SK-MEL-5 (cell line): ENCODE results near the gene GNA14. TPM values are rescaled to one million over a fixed set of nuclear protein-coding genes. Genes with fewer than 3 reads are reported as not detected.
"Not testable (repeated sequence)": the region's sequence is repeated elsewhere in the genome, so short reads cannot be mapped to it uniquely, and the experiment has no call there.

Experiments used
- DNase-seq: peaks from one replicate; pipeline ENCODE4 v3.0.0-alpha.2; 2016; ENCODE audit warnings: low read depth, low spot score
- in situ Hi-C: cut with HindIII; loops from 2 replicates; pipeline ENCODE4 v1.10.0; 2016; ENCODE audit warnings: low sequenced_read_pairs, high pct_unique_total_duplicates, low pct_unique_long_range_greater_than_20kb
- total RNA-seq: library from RNA; depleted of rRNA; stranded (reverse); fragments of >200 nt; shearing (Covaris generic); gene quantifications from 2 replicates; pipeline ENCODE4 v1.2.3, GENCODE V29; 2014

GNA14 gene
- total RNA-seq, 1 experiment from 2014 or later, result 0.05 TPM

DNA sequence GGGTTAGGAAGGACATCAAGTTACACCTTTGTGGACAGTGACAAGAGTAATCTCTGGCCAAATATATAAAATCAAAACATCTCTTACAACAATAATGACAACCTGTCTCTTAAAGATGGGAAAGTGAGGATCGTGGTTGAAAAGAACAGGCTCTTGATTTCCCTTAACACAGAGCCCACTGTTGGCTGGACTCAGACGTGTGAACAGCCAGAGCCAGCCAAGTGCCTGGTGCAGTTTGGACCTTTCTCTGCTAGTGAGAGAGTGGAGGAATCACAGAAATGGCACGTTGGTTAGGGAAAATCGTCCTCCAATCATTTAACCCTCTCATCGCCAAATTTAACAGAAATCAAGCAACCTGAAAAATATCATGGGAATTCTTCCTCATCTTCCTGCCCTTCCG is 131.3 kb downstream of the GNA14 start:
- in situ Hi-C loops, result no loop called here
- no peak for DNase-seq

DNA sequence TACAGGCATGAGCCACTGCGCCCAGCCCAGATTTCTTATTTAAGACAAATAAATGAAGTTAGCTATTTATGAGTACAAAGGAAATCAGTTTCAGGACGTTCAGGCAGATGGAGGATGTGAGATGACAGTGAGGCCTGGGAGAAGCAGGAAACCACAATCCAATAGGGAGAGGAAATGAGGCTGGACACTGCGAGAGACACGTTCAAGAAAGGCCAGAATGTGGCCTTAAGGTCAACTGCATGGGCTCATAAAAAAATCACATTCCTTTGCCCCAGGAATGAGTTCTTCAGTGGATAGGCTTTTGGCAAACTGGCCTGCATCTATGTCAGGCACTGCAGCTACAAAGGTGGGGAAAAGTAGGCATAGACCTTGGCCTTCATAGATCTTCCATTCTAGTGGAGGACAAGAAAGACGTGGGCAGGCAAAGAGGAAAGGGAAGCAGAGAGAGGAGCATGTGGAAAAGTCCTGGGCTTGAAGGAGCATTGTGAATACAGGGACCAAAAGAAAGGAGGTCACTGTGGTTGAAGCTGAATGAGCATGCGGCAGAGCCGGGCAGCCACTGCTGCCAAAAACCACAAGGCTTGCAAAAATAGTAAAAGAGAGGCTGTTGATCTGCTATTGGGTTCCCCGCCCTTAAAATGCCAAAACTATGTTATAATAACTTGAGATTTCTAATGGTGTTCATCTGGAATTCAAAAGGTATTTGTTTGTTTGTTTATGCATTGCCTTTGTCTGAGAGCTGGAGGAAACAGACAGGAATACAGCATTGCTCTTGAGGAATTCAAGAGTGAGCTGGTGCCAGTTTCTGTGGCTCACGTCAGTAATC is 133.0 kb downstream of the GNA14 start:
- DNase-seq, result peak; percentile 56
- in situ Hi-C loops, result no loop called here

DNA sequence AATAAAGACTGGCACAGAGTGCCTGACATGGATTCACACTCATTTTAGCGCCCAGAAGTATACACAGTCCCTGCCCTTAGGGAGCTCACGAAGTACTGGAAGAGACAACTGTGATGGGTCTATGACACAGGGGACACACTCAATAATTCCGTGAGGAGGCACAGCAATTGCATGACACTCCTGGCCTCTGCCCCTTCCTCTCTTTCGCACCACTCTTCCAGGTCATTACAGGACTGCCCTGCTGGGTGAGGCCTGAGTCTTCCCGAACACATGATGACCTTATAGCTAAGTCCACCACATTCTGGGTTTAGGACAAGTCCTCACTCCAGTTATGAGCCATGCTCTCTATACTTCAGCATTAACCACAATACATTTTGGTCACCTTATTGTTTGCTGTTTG is 134.7 kb downstream of the GNA14 start:
- DNase-seq, result no peak
- in situ Hi-C loops, result no loop called here

DNA sequence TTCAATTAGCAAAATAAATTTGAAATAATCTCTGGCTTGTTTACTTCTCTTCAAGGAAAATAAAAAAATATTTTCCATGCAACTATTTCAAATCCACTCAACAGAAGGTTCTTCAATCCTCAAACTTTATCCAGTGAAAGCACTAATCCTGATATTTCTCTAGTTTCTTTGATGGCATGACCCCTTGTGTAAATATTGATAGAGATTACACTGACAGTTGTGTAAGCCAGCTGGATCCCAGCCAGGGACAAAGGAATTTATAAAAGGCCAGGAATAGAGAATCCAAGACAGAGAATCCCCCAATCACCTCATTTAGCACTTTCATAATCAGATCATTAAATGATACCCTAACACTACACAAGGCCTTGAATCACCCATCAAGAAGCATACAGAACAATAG is 135.2 kb downstream of the GNA14 start:
- DNase-seq, result no peak
- in situ Hi-C loops, result no loop called here

DNA sequence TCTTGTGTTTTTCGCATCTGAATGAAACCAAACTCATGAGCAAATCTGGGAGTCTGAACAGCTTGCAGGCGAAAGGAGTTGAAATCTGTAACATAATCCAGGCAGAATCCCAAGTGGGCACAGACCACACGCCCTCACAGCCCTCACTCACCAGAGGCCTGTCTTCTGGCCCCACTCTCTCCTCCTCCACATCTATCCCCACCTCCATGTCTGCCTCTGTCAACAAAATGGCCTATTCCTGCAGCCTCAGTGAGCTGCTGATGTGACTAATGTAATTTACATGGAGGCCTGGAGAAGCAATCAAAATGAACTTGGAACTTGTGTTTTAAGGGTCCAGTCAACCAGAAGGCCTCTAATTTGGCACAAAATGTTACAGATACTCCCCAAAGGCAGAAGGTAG is 136.6 kb downstream of the GNA14 start:
- in situ Hi-C loops, result no loop called here

DNA sequence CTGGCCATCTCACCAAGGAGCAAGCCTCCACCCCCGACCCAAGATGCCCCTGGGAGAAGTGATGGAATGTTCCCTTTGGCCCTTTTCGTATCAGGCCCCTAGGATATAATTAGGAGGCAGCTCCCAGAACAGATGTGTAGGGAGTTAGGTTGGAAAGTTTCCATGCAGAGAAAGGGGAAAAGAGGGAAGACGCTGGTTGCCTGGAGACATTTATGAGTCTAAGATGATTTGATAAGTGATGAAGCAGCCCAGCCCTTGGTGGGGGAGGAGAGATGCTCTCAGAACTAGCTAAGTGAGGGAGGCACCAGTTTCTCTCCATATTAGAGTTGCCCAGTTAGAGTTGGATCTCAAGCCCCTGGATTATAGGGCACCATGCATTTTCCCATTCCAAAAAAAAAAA is 137.5 kb downstream of the GNA14 start:
- in situ Hi-C loops, result no loop called here
- no peak for DNase-seq

More for the DNA sequence above, 136.6 kb downstream of the GNA14 start:
- no peak for DNase-seq

DNA sequence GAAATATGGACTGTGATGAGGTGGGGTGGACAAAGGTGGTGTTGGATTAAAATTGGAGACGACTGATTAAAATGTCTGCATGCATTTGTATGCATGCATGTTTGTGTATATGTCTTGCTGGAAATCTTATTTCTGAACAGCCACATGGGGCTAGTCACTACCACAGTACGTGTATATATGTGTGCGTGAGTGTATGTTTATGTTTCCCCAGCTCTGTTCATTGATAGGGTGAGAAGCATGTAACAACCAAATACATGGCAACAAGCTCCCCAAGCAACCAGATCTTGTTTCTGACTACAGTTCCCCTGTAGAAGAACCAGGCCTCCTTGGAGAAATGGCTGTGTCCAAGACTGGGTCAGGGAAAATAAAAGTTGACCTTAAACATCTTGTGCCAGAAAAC is 139.7 kb downstream of the GNA14 start:
- in situ Hi-C loops, result no loop called here
- no peak for DNase-seq

DNA sequence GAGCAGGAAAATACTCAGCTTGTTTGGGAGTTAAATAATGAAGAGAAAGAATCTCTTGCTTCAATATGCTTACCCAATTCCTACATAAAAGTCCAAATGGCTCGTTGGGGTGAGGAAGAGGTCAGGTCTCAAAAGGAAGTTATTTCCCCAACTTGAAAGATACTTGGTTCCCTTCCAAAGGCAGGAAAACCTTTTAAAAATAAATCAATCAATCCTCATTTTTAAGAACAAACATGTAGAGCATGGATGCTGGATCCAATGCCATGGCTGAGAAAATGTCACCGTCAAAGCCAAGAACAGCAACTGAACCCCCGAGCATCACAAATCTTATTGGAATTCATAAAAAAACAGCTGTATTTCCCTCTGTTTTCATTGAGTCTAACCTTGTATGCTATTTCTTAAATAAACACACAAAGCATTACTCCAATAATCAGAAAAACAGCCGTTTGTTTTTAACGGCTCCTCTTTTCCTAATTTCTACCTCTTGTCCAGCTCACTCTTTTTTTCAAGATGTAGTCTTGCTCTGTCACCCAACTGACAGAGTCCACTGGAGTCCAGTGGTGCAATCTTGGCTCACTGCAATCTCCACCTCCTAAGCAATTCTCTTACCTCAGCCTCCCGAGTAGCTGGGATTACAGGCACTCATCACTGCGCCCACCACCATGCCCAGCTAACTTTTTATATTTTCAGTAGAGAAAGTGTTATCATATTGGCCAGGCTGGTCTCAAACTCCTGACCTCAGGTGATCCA is 140.7 kb downstream of the GNA14 start:
- DNase-seq, result no peak
- in situ Hi-C loops, result no loop called here

DNA sequence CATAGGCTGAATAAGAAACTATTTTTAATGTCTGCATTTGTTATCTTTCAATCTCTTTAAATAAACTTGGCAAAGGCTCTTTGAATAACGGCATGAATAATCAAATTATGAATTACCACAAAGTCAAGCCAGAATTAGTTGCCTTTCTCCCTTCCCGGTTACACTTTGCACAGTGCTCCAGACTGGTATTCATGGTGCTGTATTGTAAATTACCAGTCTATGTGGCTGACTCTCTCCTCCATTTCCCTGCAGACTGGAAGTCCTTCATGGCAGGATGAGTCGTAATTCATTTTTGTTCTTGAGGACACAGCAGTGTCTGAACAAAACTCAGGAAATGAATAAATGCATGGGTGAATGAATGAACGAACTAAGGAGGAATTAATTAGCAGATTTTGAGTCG is 142.9 kb downstream of the GNA14 start:
- no peak for DNase-seq
- in situ Hi-C loops, result no loop called here

DNA sequence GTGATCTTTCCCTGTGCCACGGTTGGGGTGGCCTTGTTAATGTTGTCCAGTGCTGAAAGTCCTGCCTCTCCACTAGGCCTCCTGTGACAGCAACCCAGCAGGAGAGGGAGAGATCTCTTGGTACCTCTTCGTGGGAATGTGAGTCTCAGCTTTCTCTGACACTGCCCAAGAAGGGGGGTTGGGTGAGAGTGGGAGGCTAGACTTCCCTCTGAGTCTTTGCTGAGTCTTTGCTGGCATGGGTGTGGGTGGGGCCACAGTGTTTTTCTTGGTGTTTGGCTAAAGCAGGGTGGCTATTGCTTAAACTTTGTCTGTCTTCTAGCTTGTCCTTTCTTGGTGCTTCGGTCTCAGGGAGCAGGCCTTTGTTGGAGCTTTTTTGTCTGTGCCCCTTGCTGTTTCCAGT is 145.6 kb downstream of the GNA14 start:
- in situ Hi-C loops, result no loop called here
- DNase-seq, result no peak

DNA sequence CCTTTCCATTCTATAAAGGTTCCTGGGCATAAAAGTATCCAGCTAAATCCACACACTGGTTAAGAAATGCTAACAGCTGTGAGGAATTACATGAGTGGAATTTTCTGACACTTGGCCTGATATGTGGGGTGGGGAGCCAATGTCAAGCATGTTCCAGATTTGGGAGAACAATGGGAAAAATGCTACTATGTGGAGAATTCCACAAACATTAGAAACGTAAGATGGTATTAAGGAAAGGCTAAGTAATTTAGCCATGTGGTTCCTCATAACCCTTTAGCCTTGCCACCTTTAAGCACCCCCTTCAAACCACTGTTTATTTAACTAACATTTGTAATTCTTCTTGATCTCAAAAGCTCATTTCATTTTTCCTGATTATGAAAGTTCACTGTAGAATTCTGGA is 149.2 kb downstream of the GNA14 start:
- no peak for DNase-seq
- in situ Hi-C loops, result no loop called here

DNA sequence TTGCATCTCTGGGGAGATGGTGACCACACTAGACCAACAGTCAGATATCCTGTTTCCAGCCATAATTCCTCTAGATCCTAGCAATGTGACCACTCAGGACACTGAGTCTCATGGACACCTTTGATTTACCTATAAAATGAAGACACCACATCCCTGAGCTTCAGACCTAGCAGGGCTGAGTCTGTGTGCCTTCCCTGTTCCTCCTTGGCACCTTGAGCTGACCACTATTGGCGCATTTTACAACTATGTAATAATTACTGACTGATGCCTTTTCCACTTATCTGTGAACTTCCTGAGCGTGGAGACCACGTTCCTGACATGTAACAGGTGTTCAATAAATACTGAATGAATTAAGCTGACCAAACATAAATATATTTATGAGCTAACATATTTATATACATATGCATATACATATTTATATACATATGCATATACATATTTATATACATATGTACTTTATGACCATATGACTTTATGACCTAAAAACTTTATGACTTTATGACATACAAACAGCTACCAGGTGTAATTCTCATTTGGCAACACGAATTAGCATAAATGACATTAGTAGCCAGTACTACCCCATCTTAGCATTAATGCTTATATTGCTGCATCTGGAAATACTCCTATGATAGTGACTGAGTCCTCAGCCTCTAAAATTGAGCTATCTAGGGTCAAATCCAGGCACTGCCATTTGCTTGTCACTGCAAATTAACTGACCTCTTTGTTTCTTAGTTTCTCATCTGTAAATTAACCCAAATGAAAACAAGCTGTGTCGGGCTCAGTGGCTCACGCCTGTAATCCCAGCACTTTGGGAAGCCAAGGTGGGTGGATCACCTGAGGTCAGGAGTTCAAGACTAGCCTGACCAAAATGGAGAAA is 150.6 kb downstream of the GNA14 start:
- no peak for DNase-seq
- in situ Hi-C loops, result no loop called here

DNA sequence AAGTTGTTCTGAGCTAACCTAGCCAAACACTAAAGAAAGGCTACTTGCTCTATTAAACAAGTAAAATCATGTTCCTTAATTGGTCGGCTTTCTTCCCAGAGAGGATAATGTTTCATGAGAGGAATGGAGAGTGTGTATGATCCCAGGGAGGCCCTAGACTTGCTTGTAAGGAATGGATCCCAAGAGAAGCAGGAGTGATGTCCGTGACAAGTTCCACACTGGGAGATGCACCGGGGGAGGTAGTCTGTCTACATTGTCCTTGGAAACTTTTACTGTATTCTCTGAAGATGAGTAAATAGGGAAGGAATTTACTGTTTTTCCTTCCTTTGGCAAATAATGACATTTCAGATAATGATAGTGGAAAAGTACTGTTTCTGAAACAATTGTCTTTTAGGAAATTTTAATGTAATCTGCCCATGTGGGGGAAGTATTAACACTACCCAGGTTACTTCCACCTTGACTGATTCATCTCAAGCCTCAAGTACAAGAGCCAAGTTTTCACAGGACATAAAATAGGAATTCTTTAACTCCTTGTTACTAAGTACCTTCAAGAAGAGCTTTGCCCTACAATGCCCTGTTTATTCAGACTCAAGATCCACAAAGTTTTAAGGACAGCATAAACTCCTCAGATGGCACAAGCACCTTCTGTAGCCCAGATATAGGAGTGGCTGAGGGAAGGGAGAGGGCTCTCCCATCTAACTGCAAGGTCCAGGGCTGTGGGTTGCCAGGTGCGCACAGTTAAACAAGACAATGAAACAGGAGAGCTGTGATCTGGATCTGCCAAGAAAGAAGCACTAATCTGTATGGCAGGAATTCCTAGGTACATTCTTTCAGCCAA is 152.1 kb downstream of the GNA14 start:
- in situ Hi-C loops, result no loop called here
- no peak for DNase-seq

DNA sequence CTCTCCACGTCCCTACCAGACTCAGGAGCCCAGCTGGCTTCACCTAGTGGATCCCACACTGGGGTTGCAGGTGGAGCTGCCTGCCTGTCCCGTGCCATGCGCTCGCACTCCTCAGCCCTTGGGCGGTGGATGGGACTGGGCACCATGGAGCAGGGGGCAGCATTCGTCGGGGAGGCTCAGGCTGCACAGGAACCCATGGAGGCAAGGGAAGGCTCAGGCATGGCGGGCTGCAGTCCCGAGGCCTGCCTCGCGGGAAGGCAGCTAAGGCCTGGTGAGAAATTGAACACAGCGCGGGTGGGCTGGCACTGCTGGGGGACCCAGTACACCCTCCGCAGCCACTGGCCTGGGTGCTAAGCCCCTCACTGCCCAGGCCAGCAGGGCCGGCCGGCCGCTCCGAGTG is 157.8 kb downstream of the GNA14 start:
- DNase-seq, in situ Hi-C loops: not testable (repeated sequence)

DNA sequence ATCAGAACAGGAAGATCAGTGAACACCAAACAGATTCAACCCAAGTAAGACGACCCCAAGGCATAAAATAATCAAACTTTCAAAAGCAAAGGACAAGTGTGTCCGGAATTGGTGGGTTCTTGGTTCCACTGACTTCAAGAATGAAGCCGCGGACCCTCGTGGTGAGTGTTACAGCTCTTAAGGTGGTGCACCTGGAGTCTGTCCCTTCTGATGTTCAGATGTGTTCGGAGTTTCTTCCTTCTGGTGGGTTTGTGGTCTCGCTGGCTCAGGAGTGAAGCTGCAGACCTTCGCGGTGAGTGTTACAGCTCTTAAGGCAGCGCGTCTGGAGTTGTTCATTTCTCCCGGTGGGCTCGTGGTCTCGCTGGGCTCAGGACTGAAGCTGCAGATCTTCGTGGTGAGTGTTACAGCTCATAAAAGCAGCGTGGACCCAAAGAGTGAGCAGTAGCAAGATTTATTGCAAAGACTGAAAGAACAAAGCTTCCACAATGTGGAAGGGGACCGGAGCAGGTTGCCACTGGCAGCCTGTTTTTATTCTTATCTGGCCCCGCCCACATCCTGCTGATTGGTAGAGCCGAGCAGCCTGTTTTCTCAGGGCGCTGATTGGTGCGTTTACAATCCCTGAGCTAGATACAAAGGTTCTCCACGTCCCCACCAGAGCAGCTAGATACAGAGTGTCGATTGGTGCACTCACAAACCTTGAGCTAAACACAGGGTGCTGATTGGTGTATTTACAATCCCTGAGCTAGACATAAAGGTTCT is 158.5 kb downstream of the GNA14 start:
- DNase-seq, in situ Hi-C loops: not testable (repeated sequence)

DNA sequence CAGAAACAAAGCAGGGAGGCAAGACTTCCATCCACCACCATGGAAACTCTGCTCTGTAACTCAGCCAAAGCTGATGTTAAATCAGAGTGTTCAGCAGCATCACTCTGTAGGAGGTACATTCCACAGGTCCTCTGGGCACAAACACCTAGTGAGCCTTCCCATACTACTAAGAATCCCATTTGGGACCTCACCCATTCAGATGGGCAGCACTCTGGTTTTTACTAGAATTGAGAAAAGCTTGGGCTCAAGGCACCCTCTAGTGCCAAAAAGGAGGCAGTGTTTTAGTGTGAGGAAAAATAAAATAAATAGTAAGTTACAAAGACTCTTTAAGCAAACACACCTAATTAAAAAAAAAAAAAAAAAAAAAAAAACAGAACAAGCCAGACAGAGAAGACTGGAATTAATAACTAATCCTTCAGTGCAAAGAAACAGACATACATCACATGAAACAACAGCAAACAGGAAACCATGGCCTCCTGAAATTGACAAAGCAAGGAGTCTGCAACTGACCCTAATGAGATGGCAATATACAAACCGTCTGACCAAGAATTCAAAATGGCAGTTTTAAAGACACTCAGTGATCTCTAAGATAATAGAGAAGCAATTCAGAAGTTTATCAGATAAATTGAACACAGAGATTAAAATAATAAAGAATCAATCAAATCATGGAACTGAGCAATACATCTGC is 159.5 kb downstream of the GNA14 start:
- peak; percentile 64 for DNase-seq
- in situ Hi-C loops, result no loop called here
